ENCODE results near the gene NKD2. TPM values are rescaled to one million over a fixed set of nuclear protein-coding genes. Genes with fewer than 3 reads are reported as not detected.
"Not testable (repeated sequence)": the region's sequence is repeated elsewhere in the genome, so short reads cannot be mapped to it uniquely, and the experiment has no call there.

The NKD2 gene
- total RNA-seq, 2 experiments from 2014 or later, result 3.6 to 3.7 TPM

GRCh38 chr5:998246-999031 is 10.2 kb upstream of the NKD2 start:
- POLR2A ChIA-PET, result no interaction called here
- H3K9me3 Mint-ChIP-seq, result no peaks in the 10 kb centered on the region
- no peaks in the 10 kb centered on the region for H3K36me3 Mint-ChIP-seq (ENCODE audit: low read depth)
- DNase-seq, result no peak
- H3K4me3 Mint-ChIP-seq, result no peak overlapping the region
- no peak overlapping the region for H3K27ac Mint-ChIP-seq
- CTCF ChIA-PET, result interaction anchor here (1.9 to 2.1 kb wide), 2 partner anchors 12 to 75 kb away, joined by 5 to 7 read pairs; no protein-coding TSS in a partner anchor
- H3K27me3 Mint-ChIP-seq, result peaks cover 15% of the 10 kb centered on the region
- peaks cover 25% of the 10 kb centered on the region for H3K4me1 Mint-ChIP-seq

GRCh38 chr5:999032-999501 is 9.5 kb upstream of the NKD2 start:
- no peaks in the 10 kb centered on the region for H3K9me3 Mint-ChIP-seq
- H3K4me1 Mint-ChIP-seq, result peaks cover 31% of the 10 kb centered on the region
- ChIA-PET CTCF (interaction anchor here (2.1 kb wide), 1 partner anchor 12 kb away, joined by 5 read pairs; no protein-coding TSS in a partner anchor), POLR2A (no interaction called here)
- H3K27ac Mint-ChIP-seq, result no peak overlapping the region
- H3K4me3 Mint-ChIP-seq, result no peak overlapping the region
- H3K36me3 Mint-ChIP-seq (ENCODE audit: low read depth), result no peaks in the 10 kb centered on the region
- DNase-seq, result no peak
- H3K27me3 Mint-ChIP-seq, result peaks cover 18% of the 10 kb centered on the region

- Mint-ChIP-seq H3K4me3 (no peak overlapping the region), H3K36me3 (ENCODE audit: low read depth) (no peaks in the 10 kb centered on the region), H3K9me3 (no peaks in the 10 kb centered on the region), H3K27ac (no peak overlapping the region), H3K27me3 (peaks cover 21% of the 10 kb centered on the region), H3K4me1 (peaks cover 35% of the 10 kb centered on the region)
- POLR2A ChIA-PET, result no interaction called here
- CTCF ChIA-PET, result no interaction called here
- no peak for DNase-seq
Observed at GRCh38 chr5:999724-1000123, 8.9 kb upstream of the NKD2 start.

GRCh38 chr5:1000329-1000728 is 8.3 kb upstream of the NKD2 start:
- no peak overlapping the region for H3K27ac Mint-ChIP-seq
- H3K9me3 Mint-ChIP-seq, result no peaks in the 10 kb centered on the region
- no peak for DNase-seq
- H3K36me3 Mint-ChIP-seq (ENCODE audit: low read depth), result no peaks in the 10 kb centered on the region
- POLR2A ChIA-PET, result no interaction called here
- CTCF ChIA-PET, result no interaction called here
- peaks cover 35% of the 10 kb centered on the region for H3K4me1 Mint-ChIP-seq
- H3K4me3 Mint-ChIP-seq, result no peak overlapping the region
- H3K27me3 Mint-ChIP-seq, result peaks cover 21% of the 10 kb centered on the region

GRCh38 chr5:1000831-1001230 is 7.8 kb upstream of the NKD2 start:
- H3K9me3 Mint-ChIP-seq; H3K4me3 Mint-ChIP-seq; H3K27ac Mint-ChIP-seq; POLR2A ChIA-PET; DNase-seq; H3K36me3 Mint-ChIP-seq (ENCODE audit: low read depth): not testable (repeated sequence)
- Mint-ChIP-seq H3K27me3 (peaks cover 24% of the 10 kb centered on the region), H3K4me1 (peaks cover 36% of the 10 kb centered on the region)
- CTCF ChIA-PET, result interaction anchor here (1.0 kb wide), 1 partner anchor 77 kb away, joined by 3 read pairs; no protein-coding TSS in a partner anchor

GRCh38 chr5:1001406-1002270 is 7.0 kb upstream of the NKD2 start:
- peaks cover 31% of the 10 kb centered on the region for H3K27me3 Mint-ChIP-seq
- no peak for DNase-seq
- no peaks in the 10 kb centered on the region for H3K36me3 Mint-ChIP-seq (ENCODE audit: low read depth)
- ChIA-PET POLR2A (no interaction called here), CTCF (interaction anchor here (1.0 kb wide), 1 partner anchor 78 kb away, joined by 3 read pairs; no protein-coding TSS in a partner anchor)
- H3K27ac Mint-ChIP-seq, result no peak overlapping the region
- no peak overlapping the region for H3K4me3 Mint-ChIP-seq
- no peaks in the 10 kb centered on the region for H3K9me3 Mint-ChIP-seq
- peaks cover 30% of the 10 kb centered on the region for H3K4me1 Mint-ChIP-seq

GRCh38 chr5:1002271-1002546 is 6.4 kb upstream of the NKD2 start:
- peaks cover 35% of the 10 kb centered on the region for H3K27me3 Mint-ChIP-seq
- H3K27ac Mint-ChIP-seq, result no peak overlapping the region
- POLR2A ChIA-PET, result no interaction called here

GRCh38 chr5:1002836-1003235 is 5.8 kb upstream of the NKD2 start:
- H3K9me3 Mint-ChIP-seq, result no peaks in the 10 kb centered on the region
- H3K27ac Mint-ChIP-seq, result no peak overlapping the region
- H3K4me3 Mint-ChIP-seq, result no peak overlapping the region
- peaks cover 30% of the 10 kb centered on the region for H3K4me1 Mint-ChIP-seq
- ChIA-PET POLR2A (no interaction called here), CTCF (no interaction called here)
- H3K36me3 Mint-ChIP-seq (ENCODE audit: low read depth), result no peaks in the 10 kb centered on the region
- no peak for DNase-seq
- peaks cover 41% of the 10 kb centered on the region for H3K27me3 Mint-ChIP-seq

More at GRCh38 chr5:1002271-1002546, 6.4 kb upstream of the NKD2 start:
- CTCF ChIA-PET, result no interaction called here
- no peak overlapping the region for H3K4me3 Mint-ChIP-seq
- no peak for DNase-seq
- no peaks in the 10 kb centered on the region for H3K9me3 Mint-ChIP-seq
- peaks cover 28% of the 10 kb centered on the region for H3K4me1 Mint-ChIP-seq
- no peaks in the 10 kb centered on the region for H3K36me3 Mint-ChIP-seq (ENCODE audit: low read depth)

- H3K27ac Mint-ChIP-seq, result no peak overlapping the region
- no peaks in the 10 kb centered on the region for H3K9me3 Mint-ChIP-seq
- ChIA-PET CTCF (no interaction called here), POLR2A (no interaction called here)
- H3K36me3 Mint-ChIP-seq (ENCODE audit: low read depth), result no peaks in the 10 kb centered on the region
- DNase-seq, result no peak
- H3K4me3 Mint-ChIP-seq, result peak overlapping the region; percentile 24
- peaks cover 33% of the 10 kb centered on the region for H3K4me1 Mint-ChIP-seq
- peaks cover 44% of the 10 kb centered on the region for H3K27me3 Mint-ChIP-seq
Observed at GRCh38 chr5:1003296-1003937, 5.2 kb upstream of the NKD2 start.

GRCh38 chr5:1004461-1005248 is 3.9 kb upstream of the NKD2 start:
- peak; percentile 67 for DNase-seq
- Mint-ChIP-seq H3K4me1 (peaks cover 34% of the 10 kb centered on the region), H3K9me3 (no peaks in the 10 kb centered on the region), H3K27ac (peak overlapping the region; percentile 31), H3K27me3 (peaks cover 42% of the 10 kb centered on the region), H3K4me3 (peak overlapping the region; percentile 66), H3K36me3 (ENCODE audit: low read depth) (no peaks in the 10 kb centered on the region)
- CTCF ChIA-PET, result interaction anchor here (0.9 to 1.5 kb wide), 3 partner anchors 15 to 81 kb away, joined by 3 to 6 read pairs (median 4); no protein-coding TSS in a partner anchor
- POLR2A ChIA-PET, result interaction anchor here (1.0 to 1.4 kb wide), 2 partner anchors 48 to 112 kb away, joined by 3 to 4 read pairs; partner anchors contain the start of genes BRD9 and TRIP13

GRCh38 chr5:1005249-1005851 is 3.3 kb upstream of the NKD2 start:
- Mint-ChIP-seq H3K27me3 (peaks cover 49% of the 10 kb centered on the region), H3K4me3 (no peak overlapping the region), H3K27ac (no peak overlapping the region), H3K9me3 (no peaks in the 10 kb centered on the region), H3K4me1 (peaks cover 37% of the 10 kb centered on the region), H3K36me3 (ENCODE audit: low read depth) (no peaks in the 10 kb centered on the region)
- no peak for DNase-seq
- ChIA-PET CTCF (interaction anchor here (0.9 to 1.5 kb wide), 4 partner anchors 11 to 82 kb away, joined by 3 to 6 read pairs (median 4); no protein-coding TSS in a partner anchor), POLR2A (interaction anchor here (1.0 to 1.4 kb wide), 2 partner anchors 48 to 113 kb away, joined by 3 to 4 read pairs; partner anchors contain the start of genes BRD9 and TRIP13)
